HG02610 (cell line): ENCODE data around the gene SNAPC3.
"Not testable (repeated sequence)": the region's sequence is repeated elsewhere in the genome, so short reads cannot be mapped to it uniquely, and the experiment has no call there.

ENCODE experiments used
- ATAC-seq: cut with Tn5 transposase; IDR thresholded peaks from one replicate; pipeline ENCODE4 v1.9.1; 2021; ENCODE audit warnings: mild to moderate bottlenecking, moderate library complexity; ENCODE audit not compliant: unreplicated experiment

Gene SNAPC3

GRCh38 chr9:15421990-15422371, 695 bp upstream of the SNAPC3 start:
- no peak for ATAC-seq

GRCh38 chr9:15423231-15423985, 732 bp downstream of the SNAPC3 start:
- ATAC-seq = no peak

GRCh38 chr9:15426019-15426418, 3.3 kb downstream of the SNAPC3 start:
- peak; percentile 53 for ATAC-seq

DNA sequence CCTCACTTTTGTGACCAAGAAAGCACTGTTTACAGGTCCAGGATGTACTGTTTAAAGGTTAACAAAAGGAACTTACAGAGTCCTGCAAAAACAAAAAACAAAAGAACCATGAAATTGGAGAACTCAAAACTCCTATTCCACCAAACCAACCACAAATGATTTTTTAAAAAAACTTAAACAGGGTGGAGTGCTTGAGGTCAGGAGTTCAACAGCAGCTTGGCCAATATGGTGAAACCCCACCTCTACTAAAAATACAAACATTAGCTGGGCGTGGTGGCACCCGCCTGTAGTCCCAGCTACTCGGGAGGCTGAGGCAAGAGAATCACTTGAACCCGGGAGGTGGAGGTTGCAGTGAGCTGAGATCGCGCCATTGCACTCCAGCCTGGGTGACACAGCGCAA, 5.0 kb downstream of the SNAPC3 start:
- not testable (repeated sequence) for ATAC-seq

- no peak for ATAC-seq
Measured at GRCh38 chr9:15430920-15431844, 8.5 kb downstream of the SNAPC3 start.

- ATAC-seq = no peak
Measured at GRCh38 chr9:15433191-15433590, 10.5 kb downstream of the SNAPC3 start.

GRCh38 chr9:15433661-15434060, 11.0 kb downstream of the SNAPC3 start:
- ATAC-seq = peak; percentile 47

GRCh38 chr9:15438891-15439290, 16.2 kb downstream of the SNAPC3 start:
- no peak for ATAC-seq

GRCh38 chr9:15441841-15442240, 19.2 kb downstream of the SNAPC3 start:
- ATAC-seq = not testable (repeated sequence)

DNA sequence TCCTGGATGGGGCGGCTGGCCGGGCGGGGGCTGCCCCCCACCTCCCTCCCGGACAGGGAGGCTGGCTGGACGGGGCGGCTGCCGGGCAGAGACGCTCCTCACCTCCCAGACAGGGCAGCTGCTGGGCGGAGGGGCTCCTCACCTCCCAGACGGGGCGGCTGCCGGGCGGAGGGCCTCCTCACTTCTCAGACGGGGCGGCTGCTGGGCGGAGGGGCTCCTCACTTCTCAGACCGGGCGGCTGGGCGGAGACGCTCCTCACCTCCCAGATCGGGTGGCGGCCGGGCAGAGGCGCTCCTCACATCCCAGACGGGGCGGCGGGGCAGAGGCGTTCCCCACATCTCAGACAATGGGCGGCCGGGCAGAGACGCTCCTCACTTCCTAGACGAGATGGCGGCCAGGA, 19.6 kb downstream of the SNAPC3 start:
- ATAC-seq = not testable (repeated sequence)

DNA sequence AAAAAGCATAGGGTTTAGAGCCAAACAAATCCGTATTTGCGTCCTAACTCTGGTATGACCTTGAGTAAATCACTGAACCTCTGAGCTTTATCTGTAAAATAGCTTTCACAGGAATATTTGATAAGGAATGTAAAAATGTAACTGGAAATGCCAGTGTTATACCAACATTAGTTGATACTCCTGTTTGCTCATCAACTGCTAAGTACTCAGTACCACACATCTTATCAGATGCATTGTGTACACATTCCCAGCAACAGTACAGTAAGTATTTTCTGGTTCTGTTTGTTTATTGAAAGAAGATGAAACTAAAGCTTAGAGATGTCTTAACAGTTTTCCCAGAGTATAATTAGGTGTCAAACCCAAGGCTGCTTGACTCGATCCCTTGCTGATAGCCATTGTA, 21.5 kb downstream of the SNAPC3 start:
- ATAC-seq = no peak

DNA sequence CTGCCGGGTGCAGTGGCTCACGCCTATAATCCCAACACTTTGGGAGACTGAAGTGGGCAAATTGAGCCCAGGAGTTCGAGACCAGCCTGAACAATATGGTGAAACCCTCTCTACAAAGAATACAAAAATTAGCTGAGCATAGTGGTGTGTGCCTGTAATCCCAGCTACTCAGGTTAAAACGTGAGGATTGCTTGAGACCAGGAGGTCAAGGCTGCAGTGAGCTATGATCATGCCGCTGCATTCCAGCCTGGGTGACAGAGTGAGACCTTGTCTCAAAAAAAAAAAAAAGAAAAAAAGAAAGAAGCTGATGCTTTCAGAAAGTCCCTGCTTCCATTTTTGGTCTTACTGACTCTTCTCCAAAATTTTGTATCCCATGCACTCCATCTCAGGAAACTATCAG, 31.3 kb downstream of the SNAPC3 start:
- ATAC-seq = no peak

GRCh38 chr9:15461056-15461455, 38.4 kb downstream of the SNAPC3 start:
- ATAC-seq = no peak

DNA sequence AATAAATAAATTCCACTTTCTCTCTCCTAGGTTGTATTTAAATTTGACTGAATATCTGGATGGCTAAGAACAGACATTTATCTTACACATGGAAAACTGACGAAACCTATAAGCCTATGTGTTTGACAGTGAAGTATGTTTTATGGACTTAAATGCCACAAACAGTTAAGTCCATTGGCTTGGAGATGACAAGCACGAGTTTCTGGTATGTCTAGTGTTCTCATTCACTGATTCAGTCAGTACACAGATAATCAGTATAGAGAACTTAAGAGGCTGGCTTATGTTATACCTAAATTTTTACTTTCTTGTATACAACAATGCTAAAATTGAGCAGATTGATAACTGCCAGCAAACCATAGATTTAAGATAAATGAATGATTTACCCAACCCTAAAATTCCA, 38.9 kb downstream of the SNAPC3 start:
- no peak for ATAC-seq

- no peak for ATAC-seq
Measured at GRCh38 chr9:15468145-15468544, 45.5 kb downstream of the SNAPC3 start.

GRCh38 chr9:15469406-15469805, 46.7 kb downstream of the SNAPC3 start:
- no peak for ATAC-seq

DNA sequence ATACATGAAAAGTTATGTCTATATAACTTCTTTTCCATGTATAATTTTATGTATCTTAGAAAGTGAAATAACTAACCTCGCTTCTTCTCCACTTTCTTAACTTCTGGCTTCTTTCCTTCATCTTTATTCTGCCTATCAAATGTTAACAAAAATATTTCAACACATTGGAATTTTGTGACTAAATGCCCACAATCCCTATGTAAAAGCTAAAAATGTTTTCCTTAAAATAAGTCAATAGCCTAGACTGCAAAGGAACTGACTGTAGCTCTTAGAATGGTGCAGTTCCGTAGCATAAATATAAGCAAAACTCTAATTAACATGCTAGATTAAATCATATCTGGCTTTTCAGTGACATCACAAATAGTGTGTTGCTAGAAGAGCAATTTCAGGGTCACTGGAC, 47.2 kb downstream of the SNAPC3 start:
- ATAC-seq = no peak

DNA sequence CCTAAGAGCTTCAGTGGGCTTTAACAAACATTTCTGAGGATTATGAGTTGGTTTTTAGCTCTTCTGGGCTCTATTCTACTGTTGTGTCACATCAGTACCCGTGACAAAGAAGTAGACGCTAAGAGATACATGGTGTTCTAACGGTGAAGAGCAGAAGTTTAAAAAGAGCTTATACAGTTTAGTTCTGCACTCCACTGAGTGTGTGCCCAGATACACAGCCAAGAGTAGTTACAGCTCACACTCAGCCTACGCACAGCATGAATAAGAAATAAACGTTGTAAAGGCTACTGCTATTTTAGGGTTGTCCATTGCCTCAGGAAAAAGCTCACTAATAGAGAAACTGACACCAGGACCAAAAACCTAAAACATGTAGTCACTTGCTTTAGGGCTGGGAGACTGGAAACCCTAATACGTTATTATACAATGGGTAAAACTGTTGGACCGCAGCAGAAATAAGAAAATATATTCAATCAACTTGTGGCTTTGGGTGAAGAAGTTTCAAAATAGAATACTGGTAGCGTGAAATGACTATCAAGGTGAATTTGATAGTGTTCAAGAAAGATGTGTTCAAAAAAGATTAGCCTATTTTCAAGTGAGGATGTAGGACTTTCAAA, 53.4 kb downstream of the SNAPC3 start:
- ATAC-seq = no peak

GRCh38 chr9:15480028-15480427, 57.4 kb downstream of the SNAPC3 start:
- ATAC-seq = no peak

- no peak for ATAC-seq
Measured at GRCh38 chr9:15482146-15482545, 59.5 kb downstream of the SNAPC3 start.

- no peak for ATAC-seq
Measured at GRCh38 chr9:15484802-15485201, 62.1 kb downstream of the SNAPC3 start.
